CD4-positive, CD25-positive, alpha-beta regulatory T cell (primary cell): ENCODE results near the gene LCMT1. TPM values are rescaled to one million over a fixed set of nuclear protein-coding genes. Genes with fewer than 3 reads are reported as not detected.
"Not testable (repeated sequence)": the region's sequence is repeated elsewhere in the genome, so short reads cannot be mapped to it uniquely, and the experiment has no call there.

Source experiments
- ATAC-seq, 2 donors: fragments of 150-1000 bp; cut with Tn5 transposase; one replicate each; pipeline ENCODE4 v1.10.0; 2021; ENCODE audit warnings: low read depth in 2 of 2, moderate number of reproducible peaks in 2 of 2, moderate library complexity in 1 of 2
- DNase-seq, 3 donors: peaks; one replicate each; pipeline versions ENCODE4 v3.0.0 to v3.0.0-alpha.2; 2012 to 2022; ENCODE audit warnings: mixed read lengths in 1 of 3
- H3K27ac ChIP-seq: one replicate; pipeline ENCODE4 v1.7.0; 2013; ENCODE audit warnings: mild to moderate bottlenecking, low read length; ENCODE audit not compliant: insufficient read depth, poor library complexity, severe bottlenecking
- H3K27me3 ChIP-seq: one replicate; pipeline ENCODE4 v1.7.0; 2013; ENCODE audit warnings: low read length; ENCODE audit not compliant: control insufficient read depth, insufficient read depth
- H3K36me3 ChIP-seq: one replicate; pipeline ENCODE4 v1.7.0; 2013; ENCODE audit warnings: mild to moderate bottlenecking, low read length, moderate library complexity; ENCODE audit not compliant: control insufficient read depth, insufficient read depth
- H3K4me1 ChIP-seq: 2 replicates; pipeline ENCODE4 v1.7.0; 2013; ENCODE audit warnings: mild to moderate bottlenecking, low read length; ENCODE audit not compliant: insufficient read depth, control insufficient read depth, poor library complexity, severe bottlenecking
- H3K4me3 ChIP-seq: one replicate; pipeline ENCODE4 v1.7.0; 2013; ENCODE audit warnings: low read depth, mild to moderate bottlenecking, low read length, moderate library complexity
- H3K9me3 ChIP-seq, 2 experiments: 1 replicate in 1 of 2; 2 replicates in 1 of 2; pipeline ENCODE4 v1.7.0; 2013; ENCODE audit warnings: low read length in 2 of 2, mild to moderate bottlenecking in 1 of 2, moderate library complexity in 1 of 2; ENCODE audit not compliant: control insufficient read depth in 2 of 2
- H3K27ac Mint-ChIP-seq, 3 donors: one replicate each; pipeline ENCODE4 v1.8.0; 2020 to 2022; ENCODE audit warnings: mild to moderate bottlenecking in 3 of 3, mixed read lengths in 3 of 3, moderate library complexity in 2 of 3
- H3K27me3 Mint-ChIP-seq: one replicate; pipeline ENCODE4 v1.8.0; 2022; ENCODE audit warnings: mild to moderate bottlenecking, mixed read lengths
- H3K36me3 Mint-ChIP-seq: one replicate; pipeline ENCODE4 v1.8.0; 2020; ENCODE audit warnings: mixed read lengths
- H3K4me1 Mint-ChIP-seq, 4 donors: one replicate each; pipeline ENCODE4 v1.8.0; 2020 to 2022; ENCODE audit warnings: mixed read lengths in 4 of 4, mild to moderate bottlenecking in 1 of 4
- H3K4me3 Mint-ChIP-seq, 4 donors: one replicate each; pipeline ENCODE4 v1.8.0; 2020 to 2022; ENCODE audit warnings: mild to moderate bottlenecking in 4 of 4, mixed read lengths in 4 of 4, moderate library complexity in 3 of 4
- H3K9me3 Mint-ChIP-seq, 7 donors: one replicate each; pipeline ENCODE4 v1.8.0; 2020 to 2022; ENCODE audit warnings: mixed read lengths in 7 of 7, mild to moderate bottlenecking in 3 of 7, moderate library complexity in 2 of 7
- polyA plus RNA-seq, 4 donors: library from polyadenylated mRNA; unstranded; fragments of 300-500 nt; fragmentation: Illumina TruSeq; gene quantifications; one replicate each; pipeline ENCODE4 v1.2.3, GENCODE V29; 2021
- total RNA-seq: library from RNA; stranded (reverse); gene quantifications from one replicate; pipeline ENCODE4 v1.2.3, GENCODE V29; 2022

Gene LCMT1
- total and polyA plus RNA-seq, 5 donors from 2014 or later, result 44.0 to 70.3 (median 50.5) TPM

DNA sequence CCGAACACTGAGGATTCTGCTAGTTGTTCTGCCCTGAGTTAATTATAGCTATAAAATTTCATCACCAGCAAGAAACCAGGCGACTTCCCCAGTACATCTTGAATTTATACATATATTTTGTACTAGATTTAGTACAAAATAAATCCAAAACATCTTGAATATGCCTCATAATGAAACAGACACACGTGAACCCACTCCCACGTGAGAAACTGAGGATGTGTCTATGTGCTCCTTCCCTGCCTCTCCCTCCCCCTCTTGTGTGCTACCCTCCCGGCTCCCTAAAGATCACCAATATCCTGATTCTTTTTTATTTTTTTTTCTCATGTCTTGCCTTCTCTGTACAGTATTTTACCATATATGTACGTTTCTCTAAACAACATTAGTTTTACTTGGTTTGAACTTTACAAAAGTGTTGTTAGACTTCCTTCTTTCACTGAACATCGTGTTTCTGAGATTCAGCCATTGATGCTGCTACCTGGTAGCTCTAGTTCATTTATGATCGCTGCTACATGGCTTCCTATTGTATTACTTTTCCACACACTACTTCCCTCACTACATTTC is 1.1 kb upstream of the LCMT1 start:
- no peak for ATAC-seq
- H3K27ac Mint-ChIP-seq, result peak overlapping the region; percentile 59 to 96 (median 88)

DNA sequence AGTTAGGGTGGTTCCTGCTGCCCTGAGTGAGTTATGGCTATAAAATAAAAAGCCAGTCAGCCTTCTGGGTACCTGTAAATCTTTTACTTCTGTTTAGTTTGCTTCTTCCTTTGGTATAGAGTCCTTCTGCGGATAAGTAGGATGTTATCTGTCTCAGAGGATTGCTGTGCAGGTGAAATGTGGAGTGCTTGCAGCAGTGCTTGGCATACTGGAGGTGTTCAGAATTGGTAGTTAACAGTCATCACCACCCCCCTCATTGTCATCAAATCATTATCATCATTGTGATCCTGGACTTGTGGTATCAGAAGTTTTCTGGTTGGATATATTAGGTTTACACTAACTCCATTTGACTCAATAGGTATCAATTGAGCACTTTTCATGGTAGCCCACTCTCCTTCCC is 2.6 kb downstream of the LCMT1 start:
- no peaks in the 10 kb centered on the region for H3K9me3 Mint-ChIP-seq
- peaks cover 28% of the 10 kb centered on the region for H3K4me1 ChIP-seq
- peaks cover 24% of the 10 kb centered on the region for H3K36me3 ChIP-seq
- no peaks in the 10 kb centered on the region for H3K9me3 ChIP-seq
- H3K27me3 ChIP-seq, result no peaks in the 10 kb centered on the region
- no peaks in the 10 kb centered on the region for H3K27me3 Mint-ChIP-seq
- H3K4me3 ChIP-seq, result no peak overlapping the region
- H3K4me1 Mint-ChIP-seq, result peaks cover 10 to 85% (median 50%) of the 10 kb centered on the region in 4 donors
- peak overlapping the region in 3 of 4 donors; percentile 16 to 76 (median 42) for H3K4me3 Mint-ChIP-seq
- H3K27ac Mint-ChIP-seq, result peak overlapping the region in 1 of 3 donors; percentile 84
- H3K36me3 Mint-ChIP-seq, result peaks cover 35% of the 10 kb centered on the region
- no peak overlapping the region for H3K27ac ChIP-seq
- DNase-seq, result no peak
- ATAC-seq, result no peak

More for the DNA sequence above, 1.1 kb upstream of the LCMT1 start:
- no peaks in the 10 kb centered on the region for H3K27me3 ChIP-seq
- no peaks in the 10 kb centered on the region for H3K9me3 ChIP-seq
- H3K36me3 Mint-ChIP-seq, result peaks cover 13% of the 10 kb centered on the region
- DNase-seq, result peak in 2 of 3 donors; percentile 9 to 53
- H3K27me3 Mint-ChIP-seq, result no peaks in the 10 kb centered on the region
- peaks cover 9% of the 10 kb centered on the region for H3K36me3 ChIP-seq
- H3K4me3 Mint-ChIP-seq, result peak overlapping the region; percentile 95 to 98 (median 95)
- peaks cover 17 to 79% (median 55%) of the 10 kb centered on the region in 4 donors for H3K4me1 Mint-ChIP-seq
- peak overlapping the region; percentile 75 for H3K27ac ChIP-seq
- H3K4me3 ChIP-seq, result peak overlapping the region; percentile 95
- H3K9me3 Mint-ChIP-seq, result no peaks in the 10 kb centered on the region
- peaks cover 39% of the 10 kb centered on the region for H3K4me1 ChIP-seq

DNA sequence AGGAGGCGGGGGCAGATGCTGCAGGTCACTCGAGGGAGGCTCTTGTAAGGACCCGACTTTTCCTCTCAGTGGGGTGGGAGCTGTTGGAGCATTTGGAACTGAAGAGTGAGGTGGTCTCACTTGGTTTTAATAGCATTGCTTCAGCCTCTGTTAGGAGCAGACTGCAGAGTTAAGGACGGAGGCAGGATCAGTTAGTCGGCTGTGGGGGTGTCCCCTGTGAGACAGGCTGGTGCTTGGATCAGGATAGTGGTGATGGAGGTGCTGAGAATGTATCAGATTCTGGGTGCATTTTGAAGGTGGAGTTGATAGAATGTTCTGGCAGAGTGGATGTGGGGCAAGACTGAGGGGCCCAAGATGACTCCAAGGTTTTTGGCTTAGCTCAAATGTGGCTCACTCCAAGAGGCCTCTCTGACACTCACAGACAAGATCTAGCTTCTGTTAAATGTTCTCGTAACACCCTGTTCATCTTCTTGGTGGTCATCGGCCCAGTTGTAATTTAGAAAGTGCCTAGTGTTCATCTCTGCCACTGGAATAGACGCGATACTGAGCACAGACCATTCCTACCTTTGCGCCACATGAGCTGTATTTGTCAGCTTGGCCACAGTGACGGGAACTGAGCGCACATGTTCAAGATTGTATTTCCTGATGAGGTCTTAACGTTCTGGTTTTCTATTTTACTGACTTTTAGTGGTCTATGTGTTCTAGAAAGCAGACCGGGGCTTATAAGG is 7.5 kb downstream of the LCMT1 start:
- peak overlapping the region in 2 of 3 donors; percentile 44 to 76 for H3K27ac Mint-ChIP-seq
- H3K9me3 Mint-ChIP-seq, result no peaks in the 10 kb centered on the region
- H3K27me3 Mint-ChIP-seq, result no peaks in the 10 kb centered on the region
- H3K4me3 ChIP-seq, result no peak overlapping the region
- no peaks in the 10 kb centered on the region for H3K4me1 ChIP-seq
- H3K9me3 ChIP-seq, result no peaks in the 10 kb centered on the region
- DNase-seq (no peak), ATAC-seq (no peak)
- H3K27me3 ChIP-seq, result no peaks in the 10 kb centered on the region
- H3K36me3 Mint-ChIP-seq, result peaks cover 43% of the 10 kb centered on the region
- H3K36me3 ChIP-seq, result peaks cover 25% of the 10 kb centered on the region
- no peak overlapping the region for H3K27ac ChIP-seq
- H3K4me1 Mint-ChIP-seq, result peaks cover 5 to 72% (median 42%) of the 10 kb centered on the region in 4 donors
- peak overlapping the region in 1 of 4 donors; percentile 10 for H3K4me3 Mint-ChIP-seq

DNA sequence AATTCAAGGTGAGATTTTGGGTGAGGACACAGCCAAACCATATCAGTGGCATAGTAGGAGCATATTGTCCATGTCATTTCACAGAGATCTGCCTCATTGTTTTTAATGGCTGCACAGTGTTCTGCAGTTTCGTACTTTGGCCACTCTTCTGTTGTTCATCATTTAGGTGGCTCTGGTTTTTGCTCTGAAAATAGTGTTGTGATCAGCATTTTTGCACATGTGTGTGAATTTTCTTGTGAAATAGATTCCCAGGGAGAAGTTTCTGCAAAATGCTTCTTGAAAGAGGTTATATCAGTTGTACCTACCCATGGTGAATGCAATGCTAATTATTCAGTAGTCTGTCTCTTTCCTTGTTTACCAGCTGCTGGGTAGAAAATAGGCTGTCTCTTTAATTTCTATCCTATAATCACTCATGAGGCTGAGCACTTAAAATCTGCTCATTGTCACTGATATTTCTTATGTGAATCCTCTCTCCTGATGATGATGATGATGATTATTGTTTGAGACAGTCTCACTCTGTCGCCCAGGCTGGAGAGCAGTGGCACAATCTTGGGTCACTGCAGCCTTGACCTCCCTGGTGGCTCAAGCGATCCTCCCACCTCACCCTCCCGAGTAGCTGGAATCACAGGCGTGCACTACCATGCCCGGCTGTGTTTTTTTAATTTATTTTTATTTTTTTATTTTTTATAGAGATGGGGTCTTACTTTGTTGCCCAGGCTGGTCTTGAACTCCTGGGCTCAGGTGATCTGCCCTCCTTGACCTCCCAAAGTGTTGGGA is 10.5 kb downstream of the LCMT1 start:
- Mint-ChIP-seq H3K27me3 (no peaks in the 10 kb centered on the region), H3K4me1 (peaks cover 17 to 67% (median 44%) of the 10 kb centered on the region in 4 donors), H3K4me3 (peak overlapping the region in 1 of 4 donors; percentile 6), H3K36me3 (peaks cover 37% of the 10 kb centered on the region), H3K9me3 (no peaks in the 10 kb centered on the region), H3K27ac (peak overlapping the region in 2 of 3 donors; percentile 72 to 78)
- Histone ChIP-seq H3K27ac (no peak overlapping the region), H3K36me3 (peaks cover 10% of the 10 kb centered on the region), H3K9me3 (no peaks in the 10 kb centered on the region), H3K4me3 (no peak overlapping the region), H3K27me3 (no peaks in the 10 kb centered on the region), H3K4me1 (peaks cover 2% of the 10 kb centered on the region)
- ATAC-seq, result no peak
- no peak for DNase-seq

DNA sequence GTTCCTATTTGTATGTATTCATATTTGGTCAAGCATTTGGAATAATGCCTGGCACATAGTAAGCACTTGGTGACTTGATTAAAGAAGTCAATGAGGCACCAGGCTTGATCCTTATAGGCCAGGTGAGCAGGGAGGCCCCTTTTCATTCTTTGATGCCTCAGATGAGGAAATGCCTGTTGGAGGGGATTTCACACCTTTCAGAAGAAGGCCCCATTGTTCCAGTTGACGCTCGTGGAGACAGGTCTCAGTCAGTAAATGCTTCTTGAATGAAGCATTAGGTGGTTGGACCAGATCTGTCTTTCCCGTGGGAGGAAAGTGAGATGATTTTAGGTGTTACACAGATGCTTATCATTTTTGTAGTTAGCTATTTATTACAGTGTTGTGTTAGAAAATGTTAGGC is 13.0 kb downstream of the LCMT1 start:
- H3K27me3 Mint-ChIP-seq, result no peaks in the 10 kb centered on the region
- H3K4me1 ChIP-seq, result peaks cover 5% of the 10 kb centered on the region
- H3K4me3 Mint-ChIP-seq, result no peak overlapping the region
- ATAC-seq, result no peak
- H3K27ac ChIP-seq, result no peak overlapping the region
- H3K36me3 Mint-ChIP-seq, result peaks cover 28% of the 10 kb centered on the region
- no peaks in the 10 kb centered on the region for H3K27me3 ChIP-seq
- H3K4me1 Mint-ChIP-seq, result peaks cover 20 to 54% (median 34%) of the 10 kb centered on the region in 4 donors
- H3K36me3 ChIP-seq, result peaks cover 10% of the 10 kb centered on the region
- peak overlapping the region in 2 of 3 donors; percentile 61 to 88 for H3K27ac Mint-ChIP-seq
- DNase-seq, result no peak
- H3K9me3 ChIP-seq, result no peaks in the 10 kb centered on the region
- no peak overlapping the region for H3K4me3 ChIP-seq
- H3K9me3 Mint-ChIP-seq, result no peaks in the 10 kb centered on the region

GRCh38 chr16:25126086-25126666 is 14.6 kb downstream of the LCMT1 start:
- H3K4me1 Mint-ChIP-seq, result peaks cover 20 to 52% (median 32%) of the 10 kb centered on the region in 4 donors
- H3K9me3 ChIP-seq, H3K27me3 ChIP-seq, DNase-seq, H3K4me3 ChIP-seq, H3K4me3 Mint-ChIP-seq, H3K27me3 Mint-ChIP-seq, H3K4me1 ChIP-seq, H3K27ac ChIP-seq, ATAC-seq, H3K9me3 Mint-ChIP-seq: not testable (repeated sequence)
- H3K36me3 Mint-ChIP-seq, result peaks cover 31% of the 10 kb centered on the region
- H3K27ac Mint-ChIP-seq, result peak overlapping the region; percentile 5 to 57 (median 9)
- H3K36me3 ChIP-seq, result peaks cover 17% of the 10 kb centered on the region

GRCh38 chr16:25126820-25127232 is 15.3 kb downstream of the LCMT1 start:
- H3K9me3 Mint-ChIP-seq, result no peaks in the 10 kb centered on the region
- H3K36me3 Mint-ChIP-seq, result peaks cover 34% of the 10 kb centered on the region
- peak overlapping the region; percentile 4 for H3K4me3 ChIP-seq
- no peaks in the 10 kb centered on the region for H3K27me3 Mint-ChIP-seq
- peak overlapping the region; percentile 9 to 57 (median 50) for H3K27ac Mint-ChIP-seq
- DNase-seq (peak in 2 of 3 donors; percentile 20 to 72), ATAC-seq (peak; percentile 66 to 71)
- H3K4me1 Mint-ChIP-seq, result peaks cover 18 to 47% (median 27%) of the 10 kb centered on the region in 4 donors
- H3K36me3 ChIP-seq, result peaks cover 22% of the 10 kb centered on the region
- H3K27ac ChIP-seq, result no peak overlapping the region
- H3K4me3 Mint-ChIP-seq, result no peak overlapping the region
- no peaks in the 10 kb centered on the region for H3K27me3 ChIP-seq
- peaks cover 5% of the 10 kb centered on the region for H3K4me1 ChIP-seq
- H3K9me3 ChIP-seq, result no peaks in the 10 kb centered on the region
